GM23338 (cell line): ENCODE measurements around the gene DOCK10. TPM values are rescaled to one million over a fixed set of nuclear protein-coding genes. Genes with fewer than 3 reads are reported as not detected.

Experiments
- ATAC-seq: fragments of 200-7000 bp; cut with Tn5 transposase; 3 replicates; pipeline ENCODE4 v1.9.1; 2020
- DNase-seq: peaks from one replicate; pipeline ENCODE4 v3.0.0-alpha.2; 2015; ENCODE audit warnings: low spot score
- H2AFZ ChIP-seq: fragments of 200-600 bp; sonication (generic); 2 replicates; pipeline ENCODE4 v1.8.0; 2016; ENCODE audit warnings: antibody characterized with exemption, mild to moderate bottlenecking, moderate library complexity
- H3F3A ChIP-seq: fragments of 200-600 bp; sonication (generic); replicated peaks from 2 replicates; pipeline ENCODE4 v1.8.0; 2017; ENCODE audit warnings: antibody characterized with exemption, mixed run types, low read depth
- H3K27ac ChIP-seq: fragments of 200-600 bp; sonication (generic); 2 replicates; pipeline ENCODE4 v1.6.1; 2016; ENCODE audit warnings: low read depth
- H3K27me3 ChIP-seq: fragments of 200-600 bp; sonication (generic); 2 replicates; pipeline ENCODE4 v1.8.0; 2016; ENCODE audit warnings: mild to moderate bottlenecking, mixed run types, moderate library complexity; ENCODE audit not compliant: insufficient read depth
- H3K36me3 ChIP-seq: fragments of 200-600 bp; sonication (generic); 2 replicates; pipeline ENCODE4 v1.8.0; 2016; ENCODE audit warnings: mild to moderate bottlenecking; ENCODE audit not compliant: insufficient read depth
- H3K4me1 ChIP-seq: fragments of 200-600 bp; sonication (generic); 2 replicates; pipeline ENCODE4 v1.8.0; 2016; ENCODE audit warnings: mild to moderate bottlenecking, moderate library complexity; ENCODE audit not compliant: insufficient read depth
- H3K4me2 ChIP-seq: fragments of 200-600 bp; sonication (generic); 2 replicates; pipeline ENCODE4 v1.7.1; 2017; ENCODE audit warnings: mixed run types
- H3K4me3 ChIP-seq: fragments of 200-600 bp; sonication (generic); 2 replicates; pipeline ENCODE4 v1.6.1; 2016; ENCODE audit warnings: mixed run types
- H3K79me2 ChIP-seq: fragments of 200-600 bp; sonication (generic); replicated peaks from 2 replicates; pipeline ENCODE4 v1.8.0; 2017; ENCODE audit warnings: mild to moderate bottlenecking; ENCODE audit not compliant: insufficient read depth
- H3K9me2 ChIP-seq: fragments of 200-600 bp; sonication (generic); 2 replicates; pipeline ENCODE4 v1.8.0; 2017; ENCODE audit not compliant: insufficient read depth
- H4K20me1 ChIP-seq: fragments of 200-600 bp; sonication (generic); replicated peaks from 2 replicates; pipeline ENCODE4 v1.8.0; 2017; ENCODE audit warnings: mild to moderate bottlenecking; ENCODE audit not compliant: insufficient read depth
- H3K27ac Mint-ChIP-seq: 2 replicates; pipeline ENCODE4 v1.8.0; 2020; ENCODE audit warnings: inconsistent platforms, mild to moderate bottlenecking, moderate library complexity, mixed read lengths
- H3K27me3 Mint-ChIP-seq: 3 replicates; pipeline ENCODE4 v1.8.0; 2022; ENCODE audit warnings: low read depth, mild to moderate bottlenecking, moderate library complexity, mixed read lengths, inconsistent platforms; ENCODE audit not compliant: insufficient read depth, poor library complexity
- H3K36me3 Mint-ChIP-seq: 3 replicates; pipeline ENCODE4 v1.8.0; 2021; ENCODE audit warnings: low read depth, mild to moderate bottlenecking, inconsistent platforms, moderate library complexity, mixed read lengths
- H3K4me1 Mint-ChIP-seq: 3 replicates; pipeline ENCODE4 v1.8.0; 2020; ENCODE audit warnings: mild to moderate bottlenecking, inconsistent platforms, mixed read lengths
- H3K4me3 Mint-ChIP-seq: 3 replicates; pipeline ENCODE4 v1.8.0; 2021; ENCODE audit warnings: moderate library complexity, mild to moderate bottlenecking, inconsistent platforms, mixed read lengths
- H3K9me3 Mint-ChIP-seq: 3 replicates; pipeline ENCODE4 v1.8.0; 2020; ENCODE audit warnings: moderate library complexity, mild to moderate bottlenecking, inconsistent platforms, mixed read lengths
- CREB1 ChIP-seq: fragments of 250-450 bp; sonication (Bioruptor Pico); IDR thresholded peaks from 2 replicates; pipeline ENCODE4 v1.5.0; 2020; ENCODE audit warnings: low read depth, mild to moderate bottlenecking, moderate library complexity
- ETS1 ChIP-seq: IDR thresholded peaks from 2 replicates; pipeline ENCODE4 v1.6.1; 2016; ENCODE audit warnings: antibody characterized with exemption
- EZH2phosphoT487 ChIP-seq: fragments of 200-600 bp; sonication (generic); IDR thresholded peaks from one replicate; pipeline ENCODE4 v1.8.1; 2018; ENCODE audit warnings: antibody characterized with exemption; ENCODE audit not compliant: unreplicated experiment
- NANOG ChIP-seq: IDR thresholded peaks from 2 replicates; pipeline ENCODE4 v1.6.1; 2016; ENCODE audit warnings: antibody characterized with exemption, borderline replicate concordance
- ZNF114 ChIP-seq: fragments of 250-450 bp; sonication (Bioruptor Pico); IDR thresholded peaks from 2 replicates; pipeline ENCODE4 v1.5.0; 2020; ENCODE audit warnings: mild to moderate bottlenecking, moderate library complexity
- ZNF331 ChIP-seq: fragments of 250-450 bp; sonication (Bioruptor Pico); IDR thresholded peaks from 2 replicates; pipeline ENCODE4 v1.5.0; 2020; ENCODE audit warnings: low read depth, mild to moderate bottlenecking, moderate library complexity
- ZNF462 ChIP-seq: fragments of 250-450 bp; sonication (Bioruptor Pico); IDR thresholded peaks from 2 replicates; pipeline ENCODE4 v1.5.0; 2020; ENCODE audit warnings: mild to moderate bottlenecking, moderate library complexity
- polyA plus RNA-seq: library from polyadenylated mRNA; unstranded; fragments of >200 nt; fragmentation: Nextera tagmentation; extraction: Ambion mirVana; gene quantifications from 2 replicates; pipeline ENCODE4 v1.2.1, GENCODE V29; 2016
- total RNA-seq: library from RNA; depleted of rRNA; stranded (reverse); fragments of >200 nt; shearing (Covaris generic); gene quantifications from 2 replicates; pipeline ENCODE4 v1.2.3, GENCODE V29; 2014

Gene DOCK10
- total and polyA plus RNA-seq, 2 experiments from 2014 or later, result 1.0 to 1.7 TPM

GRCh38 chr2:224984637-224985036, 57.6 kb downstream of the DOCK10 start (continued):
- TF ChIP-seq ZNF462 (CRISPR knock-in tag), result no peak
- no peak for TF ChIP-seq CREB1 (CRISPR knock-in tag)

- Histone ChIP-seq H3K4me3 (no peak overlapping the region), H3F3A (no peaks in the 10 kb centered on the region), H3K9me2 (no peaks in the 10 kb centered on the region), H2AFZ (peak overlapping the region; percentile 6; the same call in 1 of the 2 replicates), H3K36me3 (no peaks in the 10 kb centered on the region), H3K4me1 (no peaks in the 10 kb centered on the region), H3K27me3 (no peaks in the 10 kb centered on the region), H3K27ac (no peak overlapping the region), H3K4me2 (no peak overlapping the region), H3K79me2 (no peaks in the 10 kb centered on the region), H4K20me1 (no peaks in the 10 kb centered on the region)
- H3K27me3 Mint-ChIP-seq, result no peaks in the 10 kb centered on the region
- H3K9me3 Mint-ChIP-seq, result no peaks in the 10 kb centered on the region
- H3K4me3 Mint-ChIP-seq, result no peak overlapping the region
- peaks cover 11% of the 10 kb centered on the region; the same call in 1 of the 3 replicates for H3K4me1 Mint-ChIP-seq
- no peaks in the 10 kb centered on the region for H3K36me3 Mint-ChIP-seq
- no peak for ATAC-seq
- H3K27ac Mint-ChIP-seq, result no peak overlapping the region
- no peak for DNase-seq
- no peak for TF ChIP-seq EZH2phosphoT487
- no peak for TF ChIP-seq CREB1 (CRISPR knock-in tag)
- TF ChIP-seq ETS1, result no peak
- TF ChIP-seq ZNF331 (CRISPR knock-in tag), result no peak
- TF ChIP-seq ZNF462 (CRISPR knock-in tag), result no peak
- no peak for TF ChIP-seq NANOG
- no peak for TF ChIP-seq ZNF114 (CRISPR knock-in tag)
These were observed 58.3 kb downstream of the DOCK10 start for GRCh38 chr2:224983712-224984554.
